Right lobe of liver (tissue), 6 donors: ENCODE results near the gene TRNT1. TPM values are rescaled to one million over a fixed set of nuclear protein-coding genes. Genes with fewer than 3 reads are reported as not detected.

Experiments used
- ATAC-seq, 4 donors: fragments of 200-7000 bp; cut with Tn5 transposase; one replicate each; pipeline ENCODE4 v1.9.1; 2020; ENCODE audit warnings: mild to moderate bottlenecking in 4 of 4, moderate library complexity in 4 of 4
- DNase-seq, 3 donors: peaks; one replicate each; pipeline ENCODE4 v3.0.0-alpha.2; 2020
- H3K27ac ChIP-seq, 3 donors: fragments of 200-600 bp; one replicate each; pipeline ENCODE4 v1.8.0; 2022
- H3K27me3 ChIP-seq, 2 donors: fragments of 200-600 bp; one replicate each; pipeline ENCODE4 v1.8.0; 2022
- H3K36me3 ChIP-seq, 4 donors: fragments of 200-600 bp; sonication (generic) in 1 of 4; one replicate each; pipeline versions ENCODE4 v1.5.1 to v1.8.0; 2017 to 2022; ENCODE audit warnings: control low read depth in 1 of 4
- H3K4me1 ChIP-seq, 4 donors: fragments of 200-600 bp; sonication (generic) in 1 of 4; one replicate each; pipeline versions ENCODE4 v1.5.1 to v1.8.0; 2017 to 2022; ENCODE audit warnings: control low read depth in 1 of 4
- H3K4me3 ChIP-seq, 3 donors: fragments of 200-600 bp; one replicate each; pipeline ENCODE4 v1.8.0; 2022
- H3K9me3 ChIP-seq, 4 donors: fragments of 200-600 bp; sonication (generic) in 1 of 4; one replicate each; pipeline versions ENCODE4 v1.5.1 to v1.8.0; 2017 to 2022; ENCODE audit warnings: control low read depth in 1 of 4
- CTCF ChIP-seq, 4 donors: fragments of 200-600 bp in 3 of 4; fragments of 450-650 bp in 1 of 4; IDR thresholded peaks; one replicate each; pipeline versions ENCODE4 v1.5.1 to v1.8.0; 2016 to 2022; ENCODE audit warnings: antibody characterized with exemption in 4 of 4, mild to moderate bottlenecking in 2 of 4
- POLR2A ChIP-seq: fragments of 450-650 bp; IDR thresholded peaks from one replicate; pipeline ENCODE4 v1.6.1; 2017; ENCODE audit warnings: antibody characterized with exemption, mild to moderate bottlenecking
- WGBS: methylation state at CpG from one replicate; pipeline ENCODE4 v1.1.6; 2018; ENCODE audit warnings: low coverage, low lambda C conversion rate; ENCODE audit not compliant: insufficient coverage; ENCODE audit errors: missing lambda C conversion rate; 5-methylcytosine and 5-hydroxymethylcytosine counted together
- intact Hi-C, 2 donors: fragments of 100-400 bp; cut with DNase I; formaldehyde crosslinking; loops; one replicate each; pipeline versions ENCODE4 v1.11.2 to v1.14.1; 2022
- total RNA-seq, 6 experiments: library from RNA; depleted of rRNA in 2 of 6; stranded (reverse); fragments of >200 nt in 2 of 6; fragmentation: NEBNext Ultra II Directional in 3 of 6; extraction: Animal tissue kit (Norgen Biotek cat#: 25700) in 3 of 6; gene quantifications; one replicate each; pipeline versions ENCODE4 v1.1.0 to v1.2.4, GENCODE V29; 2016 to 2023
- donor health status: DM: no; HTN: yes; CAD: no.
- donor health status: DM: no; HTN: no; CAD: no.
- donor health status: DM: no; HTN: no; CAD: no.
- donor health status: DM: no; HTN: yes; CAD: no.
- donor health status: DM: no; HTN: yes; CAD: no.

Gene TRNT1
- total RNA-seq, 6 experiments from 2014 or later = 7.4 to 11.8 (median 9.1) TPM

DNA sequence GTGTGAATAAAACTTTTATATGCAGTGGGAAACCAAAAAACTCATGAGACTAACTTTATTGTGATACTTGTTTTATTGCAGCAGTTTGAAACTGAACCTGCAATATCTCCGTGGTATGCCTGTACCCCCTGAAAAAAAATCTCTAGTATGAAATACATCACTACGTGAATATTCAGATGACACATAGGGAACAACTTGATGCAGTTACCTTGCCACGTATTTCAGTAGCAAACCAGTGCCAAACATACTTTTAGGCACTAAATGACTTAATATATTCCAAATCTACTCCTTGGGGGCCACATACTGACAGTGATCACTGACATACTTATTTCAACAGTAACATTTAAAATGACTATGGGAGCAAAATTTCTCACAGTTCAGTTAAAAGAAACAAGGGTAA, 38.9 kb downstream of the TRNT1 start:
- intact Hi-C loops = no loop called here
- DNase-seq (no peak), ATAC-seq (no peak)
- WGBS = 83% methylated on average over 3 of the region's 3 CpGs
- Histone ChIP-seq H3K9me3 (no peaks in the 10 kb centered on the region), H3K4me3 (no peak overlapping the region), H3K27ac (no peak overlapping the region), H3K27me3 (no peaks in the 10 kb centered on the region), H3K4me1 (no peaks in the 10 kb centered on the region), H3K36me3 (peaks cover 0 to 63% (median 23%) of the 10 kb centered on the region in 4 donors)
- no peak for TF ChIP-seq CTCF (IDR thresholded peaks at IDR 0.05)
- no peak for TF ChIP-seq POLR2A

- 37% methylated on average over 5 of the region's 5 CpGs for WGBS
- H3K36me3 ChIP-seq = peaks cover 0 to 66% (median 23%) of the 10 kb centered on the region in 4 donors
- no peak overlapping the region for H3K4me3 ChIP-seq
- H3K9me3 ChIP-seq = no peaks in the 10 kb centered on the region
- DNase-seq (no peak), ATAC-seq (peak; percentile 43 to 59 (median 52))
- no peak for TF ChIP-seq POLR2A
- TF ChIP-seq CTCF (IDR thresholded peaks at IDR 0.05) = peak; percentile 3 to 43 (median 38)
- intact Hi-C loops = no loop called here
- H3K4me1 ChIP-seq = peaks cover 0 to 20% (median 6%) of the 10 kb centered on the region in 4 donors
- no peaks in the 10 kb centered on the region for H3K27me3 ChIP-seq
- no peak overlapping the region for H3K27ac ChIP-seq
Measured at GRCh38 chr3:3170998-3171397, 44.3 kb downstream of the TRNT1 start.

- DNase-seq (no peak), ATAC-seq (peak; percentile 83 to 90 (median 88))
- Histone ChIP-seq H3K4me1 (peaks cover 0 to 26% (median 6%) of the 10 kb centered on the region in 4 donors), H3K27ac (peak overlapping the region; percentile 46 to 80 (median 66)), H3K9me3 (no peaks in the 10 kb centered on the region), H3K4me3 (peak overlapping the region in 2 of 3 donors; percentile 6 to 10), H3K27me3 (no peaks in the 10 kb centered on the region), H3K36me3 (peaks cover 0 to 50% (median 12%) of the 10 kb centered on the region in 4 donors)
- WGBS = 0% methylated on average over 1 of the region's 1 CpG
- TF ChIP-seq CTCF (IDR thresholded peaks at IDR 0.05) = no peak
- TF ChIP-seq POLR2A = no peak
- intact Hi-C loops = no loop called here
Measured at GRCh38 chr3:3172627-3173026, 45.9 kb downstream of the TRNT1 start.

DNA sequence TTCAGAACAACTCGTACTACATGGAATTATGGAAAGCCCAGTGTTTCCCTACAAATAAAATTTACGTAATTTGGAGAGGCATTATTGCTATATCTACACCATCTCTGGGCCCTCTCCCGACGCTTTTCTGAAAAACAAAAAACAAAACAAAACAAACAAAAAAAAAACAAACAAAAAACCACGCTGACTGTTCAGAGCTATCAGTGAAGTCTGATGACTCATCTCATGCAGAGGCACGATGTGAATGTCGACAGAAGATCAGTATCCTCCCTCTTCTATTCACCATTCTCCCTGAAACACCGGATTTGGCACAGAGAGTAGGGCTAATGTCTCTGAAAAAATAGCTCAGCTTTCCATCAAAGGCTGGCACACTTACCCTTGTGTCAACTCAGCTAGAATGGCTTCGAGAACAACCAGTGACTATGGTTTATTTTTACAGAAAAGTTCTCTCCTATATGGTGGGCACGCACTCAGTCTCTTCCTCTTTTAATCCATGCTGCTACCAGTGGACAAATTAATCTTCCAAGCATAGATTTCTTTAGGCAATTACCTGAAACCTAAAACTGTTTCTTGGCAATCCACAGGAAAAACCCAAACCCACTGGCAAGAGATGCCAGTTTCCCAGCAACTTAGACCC, 51.2 kb downstream of the TRNT1 start:
- no peaks in the 10 kb centered on the region for H3K27me3 ChIP-seq
- WGBS = 27% methylated on average over 9 of the region's 10 CpGs
- peaks cover 0 to 22% (median 3%) of the 10 kb centered on the region in 4 donors for H3K36me3 ChIP-seq
- peaks cover 0 to 3% (median 0%) of the 10 kb centered on the region in 4 donors for H3K9me3 ChIP-seq
- no peak overlapping the region for H3K27ac ChIP-seq
- intact Hi-C loops = no loop called here
- DNase-seq (no peak), ATAC-seq (peak in 2 of 4 donors; percentile 21 to 49)
- peaks cover 0 to 20% (median 6%) of the 10 kb centered on the region in 4 donors for H3K4me1 ChIP-seq
- H3K4me3 ChIP-seq = peak overlapping the region in 1 of 3 donors; percentile 93
- TF ChIP-seq POLR2A (no peak), CTCF (IDR thresholded peaks at IDR 0.05) (no peak)
